ENCODE measurements around the gene CLASRP.
"Not testable (repeated sequence)": the region's sequence is repeated elsewhere in the genome, so short reads cannot be mapped to it uniquely, and the experiment has no call there.

The CLASRP gene, protein sequence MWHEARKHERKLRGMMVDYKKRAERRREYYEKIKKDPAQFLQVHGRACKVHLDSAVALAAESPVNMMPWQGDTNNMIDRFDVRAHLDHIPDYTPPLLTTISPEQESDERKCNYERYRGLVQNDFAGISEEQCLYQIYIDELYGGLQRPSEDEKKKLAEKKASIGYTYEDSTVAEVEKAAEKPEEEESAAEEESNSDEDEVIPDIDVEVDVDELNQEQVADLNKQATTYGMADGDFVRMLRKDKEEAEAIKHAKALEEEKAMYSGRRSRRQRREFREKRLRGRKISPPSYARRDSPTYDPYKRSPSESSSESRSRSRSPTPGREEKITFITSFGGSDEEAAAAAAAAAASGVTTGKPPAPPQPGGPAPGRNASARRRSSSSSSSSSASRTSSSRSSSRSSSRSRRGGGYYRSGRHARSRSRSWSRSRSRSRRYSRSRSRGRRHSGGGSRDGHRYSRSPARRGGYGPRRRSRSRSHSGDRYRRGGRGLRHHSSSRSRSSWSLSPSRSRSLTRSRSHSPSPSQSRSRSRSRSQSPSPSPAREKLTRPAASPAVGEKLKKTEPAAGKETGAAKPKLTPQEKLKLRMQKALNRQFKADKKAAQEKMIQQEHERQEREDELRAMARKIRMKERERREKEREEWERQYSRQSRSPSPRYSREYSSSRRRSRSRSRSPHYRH

DNA sequence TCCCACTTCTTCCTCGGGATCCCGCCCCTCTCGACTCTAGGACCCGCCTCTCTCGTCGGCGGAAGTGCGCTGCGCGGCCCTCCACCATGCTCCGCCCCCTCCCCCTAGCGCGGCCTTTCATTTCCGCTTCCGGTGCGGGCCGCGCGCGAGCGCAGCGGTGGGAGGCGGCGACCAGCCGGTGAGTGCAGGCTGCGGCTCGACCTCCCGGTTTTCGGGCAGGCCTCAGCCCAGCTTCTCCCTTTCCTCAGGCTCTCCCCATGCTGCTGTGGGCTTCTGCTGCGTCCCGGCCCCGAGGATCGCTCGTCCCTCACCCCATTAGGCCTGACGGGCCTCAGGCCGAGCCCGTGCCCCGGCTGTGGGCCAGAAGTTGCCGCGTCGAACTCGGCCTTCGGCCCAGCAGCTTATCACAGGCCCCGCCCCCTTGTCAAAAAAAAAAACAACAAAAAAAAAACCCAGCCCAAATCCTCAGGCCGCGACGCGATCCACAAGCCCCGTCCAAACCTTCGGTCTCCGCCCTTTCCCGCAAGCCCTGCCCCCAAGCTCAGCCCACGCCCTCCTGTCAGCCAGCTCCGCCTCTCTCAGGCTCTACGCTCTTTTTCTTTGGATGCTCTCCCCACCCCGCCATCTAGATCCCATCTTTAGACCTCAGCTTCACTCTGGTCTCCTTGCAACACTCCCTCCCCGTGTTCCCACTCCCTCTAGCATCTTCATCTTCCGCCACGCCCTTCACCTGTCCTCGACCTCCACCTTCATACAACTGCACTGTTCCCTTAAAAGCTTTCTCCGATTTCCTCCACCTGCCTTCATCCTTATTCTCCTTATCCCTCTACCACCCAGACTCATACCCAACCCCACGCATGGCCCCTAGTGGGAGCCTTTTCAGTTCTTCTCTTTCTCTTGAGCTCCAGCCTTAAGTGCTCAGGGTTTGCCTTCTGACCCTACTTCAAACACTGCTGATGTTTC, at the start of gene CLASRP:
TSS of gene CLASRP (plus strand) at position 115 of the 963 bp plus-strand sequence. CDS start 1,168 bp downstream, outside the sequence.
- DNase-seq = peak; percentile 57

DNA sequence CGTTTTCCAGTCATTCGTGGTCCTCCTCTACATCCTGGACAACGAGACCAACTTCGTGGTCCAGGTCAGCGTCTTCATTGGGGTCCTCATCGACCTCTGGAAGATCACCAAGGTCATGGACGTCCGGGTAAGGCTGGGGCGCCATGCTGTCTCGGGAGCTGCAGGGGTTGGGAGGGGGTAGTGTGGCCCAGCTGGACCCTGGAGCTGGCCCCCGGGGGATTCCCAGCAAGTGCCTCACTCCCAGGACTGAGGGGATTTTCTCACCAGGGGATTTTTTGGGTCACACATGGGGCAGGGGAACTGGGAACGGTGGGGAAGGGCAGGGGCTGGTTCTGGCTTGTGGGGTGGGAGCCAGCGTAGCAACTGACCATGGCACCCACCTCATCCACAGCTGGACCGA, 48.4 kb upstream of the CLASRP start:
- DNase-seq = no peak

DNA sequence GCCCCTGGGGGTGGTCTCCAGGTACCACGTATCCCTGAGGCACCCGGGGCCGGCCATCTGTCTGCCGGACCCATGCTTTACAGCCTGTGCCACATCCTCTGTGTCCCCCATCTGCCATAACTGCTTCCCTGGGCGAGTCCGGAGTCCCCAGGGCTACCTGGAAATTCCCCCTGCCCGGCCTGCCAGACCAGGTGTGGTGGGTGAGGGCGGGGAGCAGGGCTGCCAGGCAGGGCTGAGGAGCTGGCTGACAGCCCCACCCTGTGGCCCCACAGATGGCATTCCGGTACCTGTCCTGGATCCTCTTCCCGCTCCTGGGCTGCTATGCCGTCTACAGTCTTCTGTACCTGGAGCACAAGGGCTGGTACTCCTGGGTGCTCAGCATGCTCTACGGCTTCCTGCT, 47.9 kb upstream of the CLASRP start:
- no peak for DNase-seq

DNA sequence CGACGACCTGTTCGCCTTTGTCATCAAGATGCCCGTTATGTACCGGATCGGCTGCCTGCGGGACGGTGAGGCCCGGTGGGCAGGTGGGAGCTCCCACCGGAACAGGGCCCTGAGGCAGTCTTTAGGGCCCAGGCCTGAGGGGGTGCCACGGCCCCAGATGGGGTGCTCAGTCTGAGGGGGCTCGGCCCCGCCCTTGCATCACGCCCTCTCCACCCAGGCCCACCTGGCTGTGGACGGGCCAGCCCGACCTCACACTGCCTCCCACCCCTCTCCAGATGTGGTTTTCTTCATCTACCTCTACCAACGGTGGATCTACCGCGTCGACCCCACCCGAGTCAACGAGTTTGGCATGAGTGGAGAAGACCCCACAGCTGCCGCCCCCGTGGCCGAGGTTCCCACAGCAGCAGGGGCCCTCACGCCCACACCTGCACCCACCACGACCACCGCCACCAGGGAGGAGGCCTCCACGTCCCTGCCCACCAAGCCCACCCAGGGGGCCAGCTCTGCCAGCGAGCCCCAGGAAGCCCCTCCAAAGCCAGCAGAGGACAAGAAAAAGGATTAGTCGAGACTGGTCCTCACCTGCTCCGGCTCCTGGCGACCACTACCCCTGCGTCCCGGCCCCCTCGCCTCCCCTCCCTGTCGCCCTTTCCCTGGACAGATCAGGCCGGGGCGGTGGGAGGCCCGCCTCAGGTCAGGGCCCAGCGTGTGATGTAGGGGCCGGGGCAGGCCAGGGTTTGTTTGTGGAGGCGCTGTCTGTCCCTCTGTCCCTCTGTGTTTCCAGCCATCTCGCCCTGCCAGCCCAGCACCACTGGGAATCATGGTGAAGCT, 46.3 kb upstream of the CLASRP start:
- no peak for DNase-seq

DNA sequence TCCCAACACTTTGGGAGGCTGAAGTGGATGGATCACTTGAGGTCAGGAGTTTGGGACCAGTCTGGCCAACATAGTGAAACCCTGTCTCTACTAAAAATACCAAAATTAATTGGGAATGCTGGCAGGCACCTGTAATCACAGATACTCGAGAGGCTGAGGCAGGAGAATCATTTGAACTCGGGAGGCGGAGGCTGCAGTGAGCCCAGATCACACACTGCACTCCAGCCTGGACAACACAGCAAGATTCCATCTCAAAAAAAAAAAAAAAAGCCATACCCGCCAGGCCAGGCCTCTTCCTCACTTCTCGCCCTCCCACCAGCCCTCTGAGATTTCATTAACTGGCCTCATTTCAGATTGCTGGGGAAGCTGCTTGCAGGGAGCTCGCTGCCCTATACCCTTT, 45.3 kb upstream of the CLASRP start:
- no peak for DNase-seq

DNA sequence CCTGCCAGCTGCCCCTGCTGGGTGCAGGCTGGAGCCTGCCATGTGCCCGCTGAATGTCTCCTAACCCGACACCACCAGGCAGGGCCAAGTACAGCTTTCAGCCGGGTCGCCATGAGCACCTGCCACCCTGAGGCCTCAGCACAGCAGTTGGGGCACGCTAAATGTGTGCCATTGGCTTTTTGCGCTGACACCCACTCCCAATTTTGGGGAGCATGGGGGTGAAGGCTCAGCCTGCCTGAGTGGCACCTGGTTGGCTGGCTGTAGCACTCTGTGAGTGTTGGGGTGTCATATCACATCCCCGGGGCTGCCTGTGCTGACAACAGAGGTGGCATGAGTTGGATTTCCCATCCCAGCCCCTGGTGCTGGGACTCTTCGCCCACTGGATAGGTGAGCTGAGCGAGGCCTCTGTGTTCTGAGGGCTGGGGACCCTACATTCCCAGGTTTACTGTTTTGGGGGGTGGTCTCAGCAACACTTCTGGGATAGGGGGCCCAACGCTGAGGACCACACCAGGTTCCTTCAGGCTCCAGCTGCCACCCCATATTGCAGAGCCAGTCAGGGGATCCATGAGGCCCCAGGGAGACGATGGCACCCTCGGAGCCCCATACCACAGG, 44.8 kb upstream of the CLASRP start:
- DNase-seq = no peak

DNA sequence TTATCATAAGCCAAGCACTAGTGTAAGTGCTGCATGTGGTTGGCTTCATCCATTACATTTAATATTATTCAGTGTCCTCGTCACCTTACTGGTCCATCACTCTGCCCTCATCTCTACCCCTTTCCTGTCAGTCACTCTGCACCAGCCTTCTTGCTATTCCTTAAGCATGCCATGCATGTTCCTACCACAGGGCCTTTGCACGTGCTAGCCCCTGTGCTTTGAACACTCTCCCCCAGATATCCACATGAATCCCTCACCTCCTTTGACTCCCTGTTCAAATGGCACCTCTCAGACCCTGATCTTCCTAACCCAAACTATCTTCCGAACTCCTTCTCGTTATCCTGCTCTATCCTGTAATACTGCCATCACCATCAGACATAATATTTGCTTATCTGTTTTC, 40.8 kb upstream of the CLASRP start:
- DNase-seq = no peak

DNA sequence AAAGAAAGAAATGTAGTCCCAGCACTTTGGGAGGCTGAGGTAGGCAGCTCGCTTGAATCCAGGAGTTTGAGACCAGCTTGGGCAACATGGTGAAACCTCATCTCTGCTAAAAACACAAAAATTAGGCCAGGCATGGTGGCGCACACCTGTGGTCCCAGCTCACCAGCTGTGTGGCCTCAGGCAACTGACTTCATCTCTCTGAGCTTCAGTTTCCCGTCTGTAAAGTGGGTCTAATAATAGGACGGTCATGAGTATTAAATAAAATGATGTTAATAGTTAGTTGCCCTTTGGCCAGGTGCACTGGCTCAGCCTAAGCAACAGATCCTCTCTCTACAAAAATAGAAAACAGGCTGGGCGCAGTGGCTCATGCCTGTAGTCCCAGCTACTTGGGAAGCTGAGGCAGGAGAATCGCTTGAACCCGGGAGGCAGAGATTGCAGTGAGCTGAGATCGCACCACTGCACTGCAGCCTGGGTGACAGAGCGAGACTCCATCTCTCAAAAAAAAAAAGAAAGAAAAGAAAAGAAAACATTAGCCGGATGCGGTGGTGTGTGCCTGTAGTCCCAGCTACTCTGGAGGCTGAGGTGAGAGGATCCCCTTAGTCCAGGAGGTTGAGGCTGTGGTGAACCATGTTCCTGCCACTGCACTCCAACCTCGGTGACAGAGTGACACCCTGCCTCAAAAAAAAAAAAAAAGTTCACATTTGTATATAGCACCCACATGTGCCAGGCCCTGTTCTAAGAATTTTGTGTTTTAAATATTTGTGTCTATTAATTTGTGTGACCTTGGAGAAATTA, 39.5 kb upstream of the CLASRP start:
- not testable (repeated sequence) for DNase-seq

DNA sequence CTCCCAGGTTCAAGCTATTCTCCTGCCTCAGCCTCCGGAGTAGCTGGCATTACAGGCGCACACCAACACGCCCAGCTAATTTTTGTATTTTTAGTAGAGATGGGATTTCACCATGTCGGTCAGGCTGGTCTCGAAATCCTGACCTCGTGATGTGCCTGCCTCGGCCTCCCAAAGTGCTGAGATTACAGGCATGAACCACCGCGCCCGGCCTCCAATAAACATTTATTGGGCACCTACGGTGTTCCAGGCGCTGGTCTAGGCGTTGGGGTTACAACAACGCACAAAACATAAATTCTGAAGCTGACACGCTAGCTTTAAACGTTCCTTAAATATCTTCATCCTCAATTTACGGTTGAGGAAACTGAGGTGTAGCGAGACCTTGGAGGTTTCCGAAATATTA, 38.2 kb upstream of the CLASRP start:
- DNase-seq = not testable (repeated sequence)

DNA sequence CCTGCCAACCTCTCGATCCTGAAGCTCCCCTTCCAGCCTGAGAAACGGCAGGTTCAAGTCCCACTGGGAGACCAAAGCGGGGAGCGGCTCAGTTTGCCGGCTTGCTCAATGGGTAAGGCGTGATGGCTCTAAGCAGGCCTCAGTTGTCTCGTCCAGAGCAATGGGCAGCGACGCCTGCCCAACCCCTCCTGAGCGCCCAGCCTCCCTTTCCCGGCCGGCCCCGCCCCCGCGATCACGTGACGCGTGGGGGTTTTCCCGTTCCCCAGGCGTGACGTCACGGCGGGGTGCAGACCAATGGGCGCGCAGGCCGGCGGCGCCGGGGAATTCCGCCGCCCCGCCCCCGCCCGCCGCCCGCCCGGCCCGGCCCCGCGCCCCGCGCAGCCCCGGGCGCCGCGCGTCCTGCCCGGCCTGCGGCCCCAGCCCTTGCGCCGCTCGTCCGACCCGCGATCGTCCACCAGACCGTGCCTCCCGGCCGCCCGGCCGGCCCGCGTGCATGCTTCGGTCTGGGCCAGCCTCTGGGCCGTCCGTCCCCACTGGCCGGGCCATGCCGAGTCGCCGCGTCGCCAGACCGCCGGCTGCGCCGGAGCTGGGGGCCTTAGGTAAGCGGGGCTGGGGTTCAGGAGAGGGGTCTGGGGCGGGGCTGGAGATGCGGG, 37.6 kb upstream of the CLASRP start, which contains the start of gene RELB:
TSS of gene RELB (plus strand) at position 378 of the 653 bp plus-strand sequence. CDS start at position 494, 116 bp downstream.
- peak; percentile 97 for DNase-seq

DNA sequence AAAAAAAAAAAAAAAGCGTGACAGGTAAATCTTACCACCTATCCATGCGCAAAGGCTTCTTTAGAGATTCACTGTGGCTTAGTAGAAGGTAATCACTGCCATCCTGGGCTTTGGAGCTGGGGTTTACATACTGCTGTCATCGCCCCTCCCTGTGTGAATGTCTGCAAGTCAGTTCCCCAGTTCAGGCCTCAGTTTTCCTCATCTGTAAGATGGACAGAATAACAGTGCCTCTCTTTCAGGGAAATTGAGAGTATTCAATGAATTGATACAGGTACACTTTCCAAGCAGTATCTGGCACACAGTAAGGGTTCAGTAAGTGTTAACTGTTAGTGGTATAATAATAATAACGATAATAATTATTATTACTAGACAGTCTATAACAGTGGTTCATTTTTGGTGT, 35.4 kb upstream of the CLASRP start:
- no peak for DNase-seq

DNA sequence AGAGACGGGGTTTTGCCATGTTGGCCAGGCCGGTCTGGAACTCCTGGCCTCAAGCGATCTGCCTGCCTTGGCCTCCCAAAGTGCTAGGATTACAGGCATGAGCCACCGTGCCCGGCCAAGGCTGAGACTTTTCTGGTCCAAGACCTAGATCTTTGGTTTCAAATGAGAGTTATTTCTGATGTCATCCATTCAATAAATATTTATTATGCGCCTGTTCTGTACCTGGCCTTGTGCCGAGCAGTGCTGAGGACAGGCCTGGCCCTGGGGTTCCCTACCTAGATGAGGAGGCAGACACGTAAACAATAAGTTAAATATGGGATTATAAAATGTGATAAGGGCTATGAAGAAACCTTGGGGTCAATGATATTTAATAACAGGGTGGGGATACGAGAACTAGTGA, 33.1 kb upstream of the CLASRP start:
- no peak for DNase-seq

DNA sequence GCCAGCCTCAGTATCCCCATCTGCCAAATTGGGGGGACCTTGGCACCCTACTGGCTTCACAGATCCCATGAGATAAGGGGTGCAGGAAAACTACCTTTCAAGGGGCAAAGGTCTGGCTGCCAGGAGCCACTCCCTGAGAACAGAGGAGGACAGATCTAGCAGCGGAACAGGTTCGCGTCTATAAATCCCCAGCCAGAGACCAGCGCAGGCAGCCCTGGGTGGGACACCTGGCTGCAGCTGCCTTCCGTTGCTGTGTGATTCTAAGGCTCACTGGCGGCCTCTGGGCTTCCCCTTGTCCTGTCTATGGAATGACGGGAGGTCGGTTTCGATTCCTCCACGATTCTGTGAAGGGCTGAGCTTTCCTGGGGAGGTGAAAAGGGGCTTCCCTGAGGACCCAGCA, 30.3 kb upstream of the CLASRP start:
- no peak for DNase-seq

DNA sequence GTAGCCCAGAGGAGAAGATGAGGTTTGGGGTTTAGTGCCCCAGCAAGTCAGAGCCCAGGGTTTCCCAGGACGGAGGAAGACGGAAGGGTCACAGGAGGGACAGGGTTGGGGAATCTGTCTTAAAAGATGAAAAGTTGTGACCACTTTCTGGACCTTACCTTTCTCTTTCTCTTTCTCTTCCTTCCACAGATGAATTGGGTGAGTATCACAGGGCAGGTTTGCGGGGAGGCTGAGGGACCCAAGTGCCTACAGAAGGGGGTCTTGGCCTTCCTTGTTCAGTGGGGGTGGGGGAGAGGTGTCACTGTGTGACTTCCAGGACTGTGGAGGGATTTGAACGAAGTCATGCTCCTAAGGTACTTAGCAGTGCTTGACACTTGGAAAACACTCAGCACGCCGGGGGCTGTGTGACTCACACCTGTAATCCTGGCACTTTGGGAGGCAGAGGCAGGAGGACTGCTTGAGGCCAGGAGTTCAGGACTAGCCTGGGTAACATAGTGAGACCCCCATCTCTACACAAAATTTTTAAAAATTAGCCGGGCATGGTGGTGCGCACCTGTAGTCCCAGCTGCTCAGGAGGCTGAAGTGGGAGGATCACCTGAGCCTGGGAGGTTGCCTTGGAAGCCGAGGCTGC, 29.1 kb upstream of the CLASRP start:
- DNase-seq = no peak

DNA sequence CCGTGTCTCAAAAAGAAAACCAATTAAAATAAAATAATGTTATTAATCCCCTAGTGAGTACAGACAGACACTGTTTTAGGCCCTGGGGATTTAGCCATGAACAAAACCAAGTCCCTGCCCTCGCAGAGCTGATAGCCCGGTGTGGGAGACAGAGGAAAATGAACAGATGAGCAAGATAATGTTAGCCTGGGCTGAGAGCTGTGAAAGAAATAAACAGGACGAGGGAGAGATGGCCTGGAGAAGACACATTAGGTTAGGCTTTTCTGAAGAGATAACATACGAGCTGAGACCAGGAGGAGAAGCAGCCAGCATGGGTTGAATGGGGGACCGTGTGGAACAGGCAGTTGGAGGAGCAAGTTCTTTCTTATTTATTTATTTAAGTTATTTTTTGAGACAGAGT, 28.5 kb upstream of the CLASRP start:
- DNase-seq = no peak

DNA sequence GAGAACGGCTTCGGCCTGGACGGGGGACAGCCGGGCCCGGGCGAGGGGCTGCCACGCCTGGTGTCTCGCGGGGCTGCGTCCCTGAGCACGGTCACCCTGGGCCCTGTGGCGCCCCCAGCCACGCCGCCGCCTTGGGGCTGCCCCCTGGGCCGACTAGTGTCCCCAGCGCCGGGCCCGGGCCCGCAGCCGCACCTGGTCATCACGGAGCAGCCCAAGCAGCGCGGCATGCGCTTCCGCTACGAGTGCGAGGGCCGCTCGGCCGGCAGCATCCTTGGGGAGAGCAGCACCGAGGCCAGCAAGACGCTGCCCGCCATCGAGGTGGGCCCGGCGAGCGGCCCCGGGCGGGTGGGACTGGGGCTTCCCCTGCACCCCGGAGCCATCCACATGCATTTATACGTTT, 26.9 kb upstream of the CLASRP start:
- DNase-seq = no peak

DNA sequence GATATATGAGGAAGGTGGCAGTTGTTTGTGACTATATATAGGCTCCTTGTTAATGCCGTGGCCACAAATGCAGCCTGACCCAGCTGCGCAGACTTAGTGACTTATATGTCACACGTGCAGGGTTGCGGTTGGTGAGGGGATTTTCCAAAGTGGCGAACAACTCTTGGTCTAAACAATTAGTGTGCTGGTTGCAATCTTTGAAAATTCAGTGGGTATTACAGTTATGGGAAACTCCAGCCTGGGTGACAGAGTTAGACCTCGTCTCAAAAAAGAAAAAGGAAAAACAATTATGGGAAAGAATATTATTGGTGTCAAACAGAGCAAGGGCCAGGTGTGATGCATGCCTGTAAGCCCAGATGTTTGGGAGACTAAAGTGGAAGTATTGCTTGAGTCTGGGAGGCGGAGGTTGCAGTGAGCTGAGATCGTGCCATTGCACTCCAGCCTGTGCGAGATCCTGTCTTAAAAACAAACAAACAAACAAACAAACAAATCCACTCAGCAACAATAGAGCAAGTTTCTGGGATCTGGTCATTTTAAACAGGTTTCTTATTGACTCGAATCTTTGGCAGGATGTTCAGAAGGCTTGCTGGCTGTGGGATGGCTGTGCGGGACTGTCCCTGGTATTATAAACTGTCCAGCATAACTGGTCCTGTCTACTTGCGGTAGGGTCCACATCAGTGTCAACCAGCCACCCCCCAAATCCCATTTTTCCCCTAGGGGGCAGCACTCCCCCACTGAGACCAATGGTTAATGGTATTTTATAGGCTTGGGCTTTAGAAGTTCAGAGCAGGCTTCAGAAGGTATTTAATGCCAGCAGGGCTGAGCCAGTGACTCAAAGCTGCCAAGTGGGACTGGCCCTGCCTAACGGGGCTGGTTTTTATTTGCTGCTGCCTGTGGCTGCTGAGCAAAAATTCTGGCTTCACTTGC, 22.2 kb upstream of the CLASRP start:
- DNase-seq = peak; percentile 61

DNA sequence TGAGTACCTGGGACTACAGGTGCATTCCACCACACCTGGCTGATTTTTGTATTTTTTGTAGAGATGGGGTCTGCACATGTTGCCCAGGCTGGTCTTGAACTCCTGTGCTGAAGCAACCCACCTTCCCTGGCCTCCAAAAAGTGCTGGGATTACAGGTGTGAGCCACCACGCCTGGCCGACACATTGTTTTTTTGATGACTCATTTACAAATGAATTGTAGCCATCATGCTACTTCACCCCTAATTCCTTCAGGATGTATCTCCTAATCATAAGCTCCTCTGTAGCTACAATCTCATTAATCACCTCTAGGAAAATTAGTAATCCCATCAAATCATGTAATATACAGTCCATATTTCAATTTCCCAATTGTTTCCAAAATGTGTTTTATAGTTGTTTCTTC, 19.7 kb upstream of the CLASRP start:
- DNase-seq = no peak

DNA sequence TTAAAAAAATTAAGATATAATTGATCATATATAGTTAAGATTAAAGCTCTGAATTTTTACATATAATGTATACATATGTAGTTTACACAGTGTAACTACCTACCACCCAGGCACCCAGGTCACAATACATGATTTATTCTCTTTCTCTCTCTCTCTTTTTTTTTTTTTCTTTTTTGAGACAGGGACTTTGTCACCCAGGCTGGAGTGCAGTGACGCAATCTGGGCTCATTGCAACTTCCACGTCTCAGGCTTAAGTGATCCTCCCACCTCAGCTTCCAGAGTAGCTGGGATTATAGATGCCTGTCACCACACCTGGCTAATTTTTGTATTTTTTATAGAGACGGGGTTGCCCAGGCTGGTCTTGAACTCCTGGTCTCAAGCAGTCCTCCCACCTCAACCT, 18.8 kb upstream of the CLASRP start:
- DNase-seq = no peak

Data from 8988T (cell line).